SU-DHL-6 (cell line): ENCODE data around the gene CFB.

Experiments
- CTCF ChIP-seq: fragments of 200-600 bp; sonication (generic); IDR thresholded peaks from one replicate; pipeline ENCODE4 v1.5.1; 2017; ENCODE audit warnings: antibody characterized with exemption, mild to moderate bottlenecking, low read length, moderate library complexity; ENCODE audit not compliant: insufficient read depth, poor library complexity, severe bottlenecking
- EZH2phosphoT487 ChIP-seq: fragments of 200-600 bp; sonication (generic), shearing (Covaris generic); conservative IDR thresholded peaks from 2 replicates; pipeline ENCODE4 v1.6.1; 2018; ENCODE audit warnings: mild to moderate bottlenecking, antibody characterized with exemption, low read length, moderate library complexity, mixed read lengths

- TF ChIP-seq CTCF (no peak), EZH2phosphoT487 (no peak)
Measured at GRCh38 chr6:31927242-31927862, 18.5 kb upstream of the CFB start, which contains the start of gene C2.
